Loucy (cell line): ENCODE data around the gene ST8SIA5.

ENCODE experiments used
- H2AFZ ChIP-seq: fragments of 200-600 bp; sonication (generic); 2 replicates; pipeline ENCODE4 v1.6.0; 2016; ENCODE audit warnings: antibody characterized with exemption, mild to moderate bottlenecking, low read length, moderate library complexity
- H3F3A ChIP-seq: fragments of 200-600 bp; 2 replicates; pipeline ENCODE4 v1.6.0; 2016; ENCODE audit warnings: antibody characterized with exemption, low read depth, mild to moderate bottlenecking
- H3K27me3 ChIP-seq: fragments of 200-600 bp; sonication (generic); 2 replicates; pipeline ENCODE4 v1.6.1; 2014; ENCODE audit warnings: low read length, mild to moderate bottlenecking; ENCODE audit not compliant: insufficient read depth, poor library complexity, severe bottlenecking
- H3K36me3 ChIP-seq: fragments of 200-600 bp; sonication (generic); 2 replicates; pipeline ENCODE4 v1.6.1; 2016; ENCODE audit warnings: low read length; ENCODE audit not compliant: insufficient read depth
- H3K4me1 ChIP-seq: fragments of 200-600 bp; sonication (generic); 2 replicates; pipeline ENCODE4 v1.5.1; 2014; ENCODE audit warnings: low read length, mild to moderate bottlenecking; ENCODE audit not compliant: insufficient read depth, poor library complexity, severe bottlenecking
- H3K4me2 ChIP-seq: fragments of 200-600 bp; sonication (generic); 2 replicates; pipeline ENCODE4 v1.6.0; 2014; ENCODE audit warnings: antibody characterized with exemption, low read length, low read depth, mild to moderate bottlenecking; ENCODE audit not compliant: poor library complexity, severe bottlenecking
- H3K4me3 ChIP-seq: fragments of 200-600 bp; sonication (generic); 2 replicates; pipeline ENCODE4 v1.5.1; 2014; ENCODE audit warnings: low read length, mild to moderate bottlenecking, mixed read lengths; ENCODE audit not compliant: poor library complexity, severe bottlenecking
- H3K79me2 ChIP-seq: fragments of 200-600 bp; sonication (generic); 2 replicates; pipeline ENCODE4 v1.6.1; 2014; ENCODE audit warnings: low read length; ENCODE audit not compliant: insufficient read depth
- H3K9ac ChIP-seq: fragments of 200-600 bp; sonication (generic); 2 replicates; pipeline ENCODE4 v1.6.0; 2014; ENCODE audit warnings: mild to moderate bottlenecking, low read depth, low read length, moderate library complexity; ENCODE audit not compliant: poor library complexity, severe bottlenecking
- H3K9me2 ChIP-seq: fragments of 200-600 bp; sonication (generic); replicated peaks from 2 replicates; pipeline ENCODE4 v1.6.1; 2016; ENCODE audit warnings: low read depth, low read length, mixed read lengths
- H3K9me3 ChIP-seq: fragments of 200-600 bp; sonication (generic); 2 replicates; pipeline ENCODE4 v1.6.1; 2014; ENCODE audit warnings: mild to moderate bottlenecking, antibody characterized with exemption, low read length, low read depth; ENCODE audit not compliant: insufficient read depth
- H4K20me1 ChIP-seq: fragments of 200-600 bp; sonication (generic); 2 replicates; pipeline ENCODE4 v1.6.0; 2014; ENCODE audit warnings: antibody characterized with exemption, low read length, mild to moderate bottlenecking; ENCODE audit not compliant: insufficient read depth, poor library complexity, severe bottlenecking
- EZH2phosphoT487 ChIP-seq: fragments of 200-600 bp; IDR thresholded peaks from 2 replicates; pipeline ENCODE4 v1.6.1; 2018; ENCODE audit warnings: antibody characterized with exemption, mild to moderate bottlenecking, moderate library complexity, borderline replicate concordance
- TF ChIP-seq, protein P1 (sequence below): fragments of 200-600 bp; sonication (generic); conservative IDR thresholded peaks from 2 replicates; pipeline ENCODE4 v1.5.1; 2014; ENCODE audit warnings: mild to moderate bottlenecking, antibody characterized with exemption, low read length

Gene ST8SIA5

DNA sequence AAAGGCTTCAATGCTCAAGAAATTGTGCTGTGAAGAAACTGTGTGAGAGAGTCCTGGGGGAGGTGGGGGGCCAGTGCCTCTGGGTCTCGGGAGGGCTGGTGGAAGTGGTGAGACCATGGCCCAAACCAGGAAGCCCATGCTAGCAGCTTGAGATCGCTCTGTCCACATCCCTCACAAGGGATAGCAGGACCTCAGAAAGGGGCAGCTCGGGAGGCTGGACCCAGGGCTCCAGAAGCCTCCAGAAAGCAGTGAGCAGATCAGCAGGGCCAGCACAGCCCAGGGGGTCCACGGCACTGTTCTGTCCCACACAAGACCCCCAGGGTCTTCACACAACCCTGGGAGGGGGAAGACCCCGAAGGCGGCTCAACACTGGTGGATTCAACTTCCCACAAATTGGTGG is 24.1 kb downstream of the ST8SIA5 start:
- no peak for TF ChIP-seq EZH2phosphoT487
- TF ChIP-seq, protein P1, sequence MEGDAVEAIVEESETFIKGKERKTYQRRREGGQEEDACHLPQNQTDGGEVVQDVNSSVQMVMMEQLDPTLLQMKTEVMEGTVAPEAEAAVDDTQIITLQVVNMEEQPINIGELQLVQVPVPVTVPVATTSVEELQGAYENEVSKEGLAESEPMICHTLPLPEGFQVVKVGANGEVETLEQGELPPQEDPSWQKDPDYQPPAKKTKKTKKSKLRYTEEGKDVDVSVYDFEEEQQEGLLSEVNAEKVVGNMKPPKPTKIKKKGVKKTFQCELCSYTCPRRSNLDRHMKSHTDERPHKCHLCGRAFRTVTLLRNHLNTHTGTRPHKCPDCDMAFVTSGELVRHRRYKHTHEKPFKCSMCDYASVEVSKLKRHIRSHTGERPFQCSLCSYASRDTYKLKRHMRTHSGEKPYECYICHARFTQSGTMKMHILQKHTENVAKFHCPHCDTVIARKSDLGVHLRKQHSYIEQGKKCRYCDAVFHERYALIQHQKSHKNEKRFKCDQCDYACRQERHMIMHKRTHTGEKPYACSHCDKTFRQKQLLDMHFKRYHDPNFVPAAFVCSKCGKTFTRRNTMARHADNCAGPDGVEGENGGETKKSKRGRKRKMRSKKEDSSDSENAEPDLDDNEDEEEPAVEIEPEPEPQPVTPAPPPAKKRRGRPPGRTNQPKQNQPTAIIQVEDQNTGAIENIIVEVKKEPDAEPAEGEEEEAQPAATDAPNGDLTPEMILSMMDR, result no peak
- H4K20me1 ChIP-seq, result no peaks in the 10 kb centered on the region
- H2AFZ ChIP-seq, result no peak overlapping the region
- H3F3A ChIP-seq, result no peaks in the 10 kb centered on the region
- no peaks in the 10 kb centered on the region for H3K27me3 ChIP-seq
- H3K4me1 ChIP-seq, result no peaks in the 10 kb centered on the region
- H3K9ac ChIP-seq, result no peak overlapping the region
- H3K9me3 ChIP-seq, result peaks cover 7% of the 10 kb centered on the region; the same call in 1 of the 2 replicates
- no peaks in the 10 kb centered on the region for H3K79me2 ChIP-seq
- no peak overlapping the region for H3K4me3 ChIP-seq
- H3K9me2 ChIP-seq, result no peaks in the 10 kb centered on the region
- H3K4me2 ChIP-seq, result no peak overlapping the region
- H3K36me3 ChIP-seq, result no peaks in the 10 kb centered on the region

DNA sequence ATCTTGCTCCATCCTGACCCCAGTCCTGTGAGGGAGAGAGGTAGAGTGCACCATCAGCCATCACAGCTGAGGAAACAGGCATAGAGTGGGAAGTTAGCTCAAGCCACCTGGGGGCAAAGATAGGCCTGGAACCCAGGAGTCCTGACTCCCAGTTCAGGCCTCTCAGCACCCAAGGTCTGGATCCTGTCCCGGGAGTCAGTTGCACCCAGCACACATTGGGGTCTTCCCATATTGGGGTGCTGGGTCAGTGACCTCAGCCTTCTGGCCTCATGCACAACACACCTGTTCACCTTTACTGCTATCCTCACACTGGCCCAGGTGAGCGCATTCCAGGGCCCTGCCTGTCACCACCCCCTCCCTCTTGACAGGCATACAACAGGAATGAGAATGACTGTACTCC is 24.7 kb downstream of the ST8SIA5 start:
- Histone ChIP-seq H3K4me2 (no peak overlapping the region), H3K4me3 (no peak overlapping the region), H3K27me3 (no peaks in the 10 kb centered on the region), H3K79me2 (no peaks in the 10 kb centered on the region), H3K36me3 (no peaks in the 10 kb centered on the region), H3F3A (no peaks in the 10 kb centered on the region), H3K9ac (no peak overlapping the region), H3K9me3 (peaks cover 7% of the 10 kb centered on the region; the same call in 1 of the 2 replicates), H2AFZ (no peak overlapping the region), H3K9me2 (no peaks in the 10 kb centered on the region), H3K4me1 (no peaks in the 10 kb centered on the region), H4K20me1 (no peaks in the 10 kb centered on the region)
- TF ChIP-seq, protein P1, result no peak
- TF ChIP-seq EZH2phosphoT487, result no peak

DNA sequence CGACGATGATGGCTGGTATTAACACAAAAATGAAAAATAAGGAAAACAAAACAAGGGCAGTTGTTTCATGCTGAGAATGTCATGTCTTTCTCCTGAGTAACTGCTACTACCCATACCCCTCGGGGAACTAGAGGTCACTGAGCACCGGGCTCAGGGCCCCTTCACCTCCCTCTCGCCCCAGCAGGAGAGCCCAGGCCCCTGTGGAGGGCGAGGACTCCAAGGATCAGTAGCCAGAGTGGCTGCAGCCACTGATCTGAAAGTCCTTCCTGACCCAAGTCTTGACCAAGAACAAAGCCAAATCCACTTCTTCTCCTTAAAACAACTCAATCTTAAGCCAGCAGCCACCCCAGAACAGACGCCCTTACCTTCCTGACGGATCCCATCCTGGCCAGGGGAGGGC is 25.5 kb downstream of the ST8SIA5 start:
- Histone ChIP-seq H3K79me2 (no peaks in the 10 kb centered on the region), H3K36me3 (no peaks in the 10 kb centered on the region), H3K4me2 (no peak overlapping the region), H4K20me1 (no peaks in the 10 kb centered on the region), H3K9me3 (peaks cover 7% of the 10 kb centered on the region; the same call in 1 of the 2 replicates), H3K27me3 (no peaks in the 10 kb centered on the region), H3F3A (no peaks in the 10 kb centered on the region), H3K4me3 (no peak overlapping the region), H3K9ac (no peak overlapping the region), H3K4me1 (no peaks in the 10 kb centered on the region), H2AFZ (no peak overlapping the region), H3K9me2 (no peaks in the 10 kb centered on the region)
- TF ChIP-seq, protein P1, result no peak
- no peak for TF ChIP-seq EZH2phosphoT487
